ENCODE results near the gene ARMC9. TPM values are rescaled to one million over a fixed set of nuclear protein-coding genes. Genes with fewer than 3 reads are reported as not detected.
"Not testable (repeated sequence)": the region's sequence is repeated elsewhere in the genome, so short reads cannot be mapped to it uniquely, and the experiment has no call there.

The ARMC9 gene
- total RNA-seq, 1 donor, result 9.7 TPM

GRCh38 chr2:231375994-231376615, 177.7 kb downstream of the ARMC9 start:
- DNase-seq (ENCODE audit: low read depth in 2 of 3, low spot score in 2 of 3), result not testable (repeated sequence)

- DNase-seq (ENCODE audit: low read depth in 2 of 3, low spot score in 2 of 3), result no peak
Observed at GRCh38 chr2:231376857-231377256, 178.4 kb downstream of the ARMC9 start.

GRCh38 chr2:231378026-231378722, 179.7 kb downstream of the ARMC9 start:
- DNase-seq (ENCODE audit: low read depth in 2 of 3, low spot score in 2 of 3), result no peak

GRCh38 chr2:231379266-231380215, 181.1 kb downstream of the ARMC9 start:
- DNase-seq (ENCODE audit: low read depth in 2 of 3, low spot score in 2 of 3), result no peak

- DNase-seq (ENCODE audit: low read depth in 2 of 3, low spot score in 2 of 3), result no peak
Observed at GRCh38 chr2:231380307-231380706, 181.9 kb downstream of the ARMC9 start.

GRCh38 chr2:231380991-231381847, 182.8 kb downstream of the ARMC9 start:
- DNase-seq (ENCODE audit: low read depth in 2 of 3, low spot score in 2 of 3), result no peak

GRCh38 chr2:231382116-231382515, 183.7 kb downstream of the ARMC9 start:
- DNase-seq (ENCODE audit: low read depth in 2 of 3, low spot score in 2 of 3), result no peak

GRCh38 chr2:231383416-231384108, 185.1 kb downstream of the ARMC9 start:
- DNase-seq (ENCODE audit: low read depth in 2 of 3, low spot score in 2 of 3), result no peak

- DNase-seq (ENCODE audit: low read depth in 2 of 3, low spot score in 2 of 3), result no peak
Observed at GRCh38 chr2:231384109-231384435, 185.6 kb downstream of the ARMC9 start.

- no peak for DNase-seq (ENCODE audit: low read depth in 2 of 3, low spot score in 2 of 3)
Observed at GRCh38 chr2:231384970-231385369, 186.5 kb downstream of the ARMC9 start.

GRCh38 chr2:231385429-231385828, 187.0 kb downstream of the ARMC9 start:
- no peak for DNase-seq (ENCODE audit: low read depth in 2 of 3, low spot score in 2 of 3)

- no peak for DNase-seq (ENCODE audit: low read depth in 2 of 3, low spot score in 2 of 3)
Observed at GRCh38 chr2:231386446-231386845, 188.0 kb downstream of the ARMC9 start.

- DNase-seq (ENCODE audit: low read depth in 2 of 3, low spot score in 2 of 3), result peak in 2 of 3 donors; percentile 73 to 81
Observed at GRCh38 chr2:231387904-231388724, 189.7 kb downstream of the ARMC9 start.

GRCh38 chr2:231388725-231389346, 190.4 kb downstream of the ARMC9 start:
- DNase-seq (ENCODE audit: low read depth in 2 of 3, low spot score in 2 of 3), result no peak

GRCh38 chr2:231390667-231391066, 192.2 kb downstream of the ARMC9 start:
- no peak for DNase-seq (ENCODE audit: low read depth in 2 of 3, low spot score in 2 of 3)

- DNase-seq (ENCODE audit: low read depth in 2 of 3, low spot score in 2 of 3), result peak in 1 of 3 donors; percentile 71
Observed at GRCh38 chr2:231391981-231392380, 193.6 kb downstream of the ARMC9 start.

GRCh38 chr2:231392431-231393148, 194.2 kb downstream of the ARMC9 start:
- no peak for DNase-seq (ENCODE audit: low read depth in 2 of 3, low spot score in 2 of 3)
